HEK293 (cell line): ENCODE measurements around the gene EXD3.

ENCODE experiments used
- CTCF ChIA-PET: fragments of 350-600 bp; formaldehyde crosslinking; extraction: SDS; loops from one replicate; lab custom pipeline; 2021; ENCODE audit warnings: antibody characterized with exemption; lab: Yijun Ruan, JAX
- POLR2A ChIA-PET: fragments of 300-600 bp; formaldehyde crosslinking; extraction: SDS; loops from one replicate; lab custom pipeline; 2020; ENCODE audit warnings: antibody characterized with exemption, inconsistent platforms; lab: Yijun Ruan, JAX
- H3K27ac ChIP-seq: fragments of 200-500 bp; sonication (Bioruptor generic); 2 replicates; pipeline ENCODE4 v1.5.1; 2014; ENCODE audit warnings: low read depth, low read length, control low read depth, inconsistent platforms; ENCODE audit errors: extremely low read depth
- H3K36me3 ChIP-seq, 2 experiments: fragments of 200-500 bp in 1 of 2; sonication (Bioruptor generic) in 1 of 2; 1 replicate in 1 of 2; 2 replicates in 1 of 2; pipeline ENCODE4 v1.5.1; 2014 to 2017; ENCODE audit warnings: inconsistent platforms in 2 of 2, low read length in 2 of 2; ENCODE audit not compliant: control insufficient read depth in 2 of 2, insufficient read depth in 1 of 2
- H3K4me1 ChIP-seq: fragments of 200-500 bp; sonication (Bioruptor generic); 2 replicates; pipeline ENCODE4 v1.5.1; 2014; ENCODE audit warnings: mild to moderate bottlenecking, low read length, inconsistent platforms; ENCODE audit not compliant: control insufficient read depth, insufficient read depth
- H3K4me3 ChIP-seq: 2 replicates; pipeline ENCODE4 v1.5.1; 2011; ENCODE audit warnings: low read depth, mild to moderate bottlenecking, control low read depth, low read length, moderate library complexity
- H3K9me3 ChIP-seq: fragments of 200-500 bp; sonication (Bioruptor generic); 2 replicates; pipeline ENCODE4 v1.5.1; 2014; ENCODE audit warnings: low read depth, low read length, inconsistent platforms; ENCODE audit not compliant: control insufficient read depth, insufficient read depth
- CTCF ChIP-seq: fragments of 450-650 bp; formaldehyde crosslinking; IDR thresholded peaks from 2 replicates; pipeline ENCODE4 v1.5.1; 2016; ENCODE audit warnings: missing biosample characterization, missing genetic modification characterization
- GLI2 ChIP-seq: fragments of 450-650 bp; formaldehyde crosslinking; IDR thresholded peaks from 2 replicates; pipeline ENCODE4; 2017; ENCODE audit warnings: missing biosample characterization, missing genetic modification characterization, low read depth, borderline replicate concordance
- IKZF3 ChIP-seq: fragments of 450-650 bp; IDR thresholded peaks from 2 replicates; pipeline ENCODE4 v1.5.0; 2018; ENCODE audit warnings: missing biosample characterization, mild to moderate bottlenecking, missing genetic modification characterization, moderate library complexity
- KLF10 ChIP-seq: fragments of 450-650 bp; IDR thresholded peaks from 2 replicates; pipeline ENCODE4 v1.5.1; 2018; ENCODE audit warnings: missing biosample characterization, mild to moderate bottlenecking, missing genetic modification characterization
- PRDM10 ChIP-seq: fragments of 450-650 bp; formaldehyde crosslinking; IDR thresholded peaks from 2 replicates; pipeline ENCODE4 v1.5.1; 2016; ENCODE audit warnings: missing biosample characterization, missing genetic modification characterization
- WT1 ChIP-seq: fragments of 450-650 bp; formaldehyde crosslinking; IDR thresholded peaks from 2 replicates; pipeline ENCODE4 v1.5.1; 2016; ENCODE audit warnings: missing biosample characterization, missing genetic modification characterization
- ZBTB20 ChIP-seq: fragments of 450-650 bp; formaldehyde crosslinking; IDR thresholded peaks from 2 replicates; pipeline ENCODE4 v1.5.1; 2016; ENCODE audit warnings: missing biosample characterization, missing genetic modification characterization
- ZBTB8A ChIP-seq: fragments of 450-650 bp; formaldehyde crosslinking; IDR thresholded peaks from 2 replicates; pipeline ENCODE4 v1.5.1; 2016; ENCODE audit warnings: missing biosample characterization, missing genetic modification characterization
- ZIC2 ChIP-seq: fragments of 450-650 bp; formaldehyde crosslinking; IDR thresholded peaks from 2 replicates; pipeline ENCODE4 v1.5.1; 2016; ENCODE audit warnings: missing biosample characterization, missing genetic modification characterization
- ZNF112 ChIP-seq: fragments of 450-650 bp; formaldehyde crosslinking; IDR thresholded peaks from 2 replicates; pipeline ENCODE4 v1.5.0; 2017; ENCODE audit warnings: missing biosample characterization, missing genetic modification characterization
- ZNF184 ChIP-seq: fragments of 450-650 bp; IDR thresholded peaks from 2 replicates; pipeline ENCODE4 v1.5.1; 2018; ENCODE audit warnings: missing biosample characterization, mild to moderate bottlenecking, missing genetic modification characterization
- ZNF311 ChIP-seq: fragments of 450-650 bp; formaldehyde crosslinking; IDR thresholded peaks from 2 replicates; pipeline ENCODE4 v1.5.1; 2017; ENCODE audit warnings: missing biosample characterization, missing genetic modification characterization, borderline replicate concordance
- ZNF341 ChIP-seq: fragments of 450-650 bp; formaldehyde crosslinking; IDR thresholded peaks from 2 replicates; pipeline ENCODE4; 2016; ENCODE audit warnings: low read depth, missing biosample characterization, missing genetic modification characterization
- ZNF48 ChIP-seq: fragments of 450-650 bp; formaldehyde crosslinking; IDR thresholded peaks from 2 replicates; pipeline ENCODE4 v1.5.1; 2016; ENCODE audit warnings: missing biosample characterization, missing genetic modification characterization
- ZNF544 ChIP-seq: fragments of 450-650 bp; formaldehyde crosslinking; IDR thresholded peaks from 2 replicates; pipeline ENCODE4 v1.5.0; 2017; ENCODE audit warnings: missing biosample characterization, missing genetic modification characterization
- ZNF600 ChIP-seq: fragments of 450-650 bp; formaldehyde crosslinking; IDR thresholded peaks from 2 replicates; pipeline ENCODE4 v1.5.1; 2016; ENCODE audit warnings: missing biosample characterization, missing genetic modification characterization
- ZNF645 ChIP-seq: fragments of 450-650 bp; formaldehyde crosslinking; IDR thresholded peaks from 2 replicates; pipeline ENCODE4; 2016; ENCODE audit warnings: missing biosample characterization, missing genetic modification characterization
- ZNF707 ChIP-seq: fragments of 450-650 bp; formaldehyde crosslinking; IDR thresholded peaks from 2 replicates; pipeline ENCODE4 v1.5.1; 2016; ENCODE audit warnings: missing biosample characterization, missing genetic modification characterization
- TF ChIP-seq, protein P1 (sequence below): fragments of 450-650 bp; formaldehyde crosslinking; optimal IDR thresholded peaks from 2 replicates; pipeline ENCODE3; 2016; ENCODE audit warnings: missing biosample characterization, mild to moderate bottlenecking, missing genetic modification characterization
- TF ChIP-seq, protein P2 (sequence below): fragments of 450-650 bp; formaldehyde crosslinking; conservative IDR thresholded peaks from 2 replicates; pipeline ENCODE4 v1.5.1; 2016; ENCODE audit warnings: low read depth, missing biosample characterization, missing genetic modification characterization
- TF ChIP-seq, protein P3 (sequence below): fragments of 450-650 bp; formaldehyde crosslinking; IDR thresholded peaks from 2 replicates; pipeline ENCODE4 v1.5.1; 2016; ENCODE audit warnings: missing biosample characterization, missing genetic modification characterization

Gene EXD3

DNA sequence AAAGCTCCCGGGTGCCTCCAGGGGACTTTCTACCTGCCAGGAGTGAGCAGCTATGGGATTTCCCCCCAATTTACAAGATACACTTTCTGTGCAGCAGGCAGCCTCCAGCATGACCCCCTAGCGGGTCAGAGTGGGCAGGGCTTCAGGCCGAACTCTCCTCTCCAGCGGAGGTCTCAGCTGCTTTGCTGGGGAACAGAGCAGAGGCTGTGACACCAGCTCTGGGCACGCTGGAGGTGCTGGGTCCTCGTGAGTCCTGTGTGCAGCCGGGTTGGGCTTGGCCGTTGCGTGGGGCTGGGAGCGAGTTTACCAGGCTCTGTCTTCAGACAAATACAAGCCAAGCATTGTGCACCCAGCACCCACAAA lies 123.8 kb downstream of the EXD3 start (continued):
- TF ChIP-seq, protein P1, sequence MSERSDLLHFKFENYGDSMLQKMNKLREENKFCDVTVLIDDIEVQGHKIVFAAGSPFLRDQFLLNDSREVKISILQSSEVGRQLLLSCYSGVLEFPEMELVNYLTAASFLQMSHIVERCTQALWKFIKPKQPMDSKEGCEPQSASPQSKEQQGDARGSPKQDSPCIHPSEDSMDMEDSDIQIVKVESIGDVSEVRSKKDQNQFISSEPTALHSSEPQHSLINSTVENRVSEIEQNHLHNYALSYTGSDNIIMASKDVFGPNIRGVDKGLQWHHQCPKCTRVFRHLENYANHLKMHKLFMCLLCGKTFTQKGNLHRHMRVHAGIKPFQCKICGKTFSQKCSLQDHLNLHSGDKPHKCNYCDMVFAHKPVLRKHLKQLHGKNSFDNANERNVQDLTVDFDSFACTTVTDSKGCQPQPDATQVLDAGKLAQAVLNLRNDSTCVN, result peak; percentile 13
- TF ChIP-seq, protein P2, sequence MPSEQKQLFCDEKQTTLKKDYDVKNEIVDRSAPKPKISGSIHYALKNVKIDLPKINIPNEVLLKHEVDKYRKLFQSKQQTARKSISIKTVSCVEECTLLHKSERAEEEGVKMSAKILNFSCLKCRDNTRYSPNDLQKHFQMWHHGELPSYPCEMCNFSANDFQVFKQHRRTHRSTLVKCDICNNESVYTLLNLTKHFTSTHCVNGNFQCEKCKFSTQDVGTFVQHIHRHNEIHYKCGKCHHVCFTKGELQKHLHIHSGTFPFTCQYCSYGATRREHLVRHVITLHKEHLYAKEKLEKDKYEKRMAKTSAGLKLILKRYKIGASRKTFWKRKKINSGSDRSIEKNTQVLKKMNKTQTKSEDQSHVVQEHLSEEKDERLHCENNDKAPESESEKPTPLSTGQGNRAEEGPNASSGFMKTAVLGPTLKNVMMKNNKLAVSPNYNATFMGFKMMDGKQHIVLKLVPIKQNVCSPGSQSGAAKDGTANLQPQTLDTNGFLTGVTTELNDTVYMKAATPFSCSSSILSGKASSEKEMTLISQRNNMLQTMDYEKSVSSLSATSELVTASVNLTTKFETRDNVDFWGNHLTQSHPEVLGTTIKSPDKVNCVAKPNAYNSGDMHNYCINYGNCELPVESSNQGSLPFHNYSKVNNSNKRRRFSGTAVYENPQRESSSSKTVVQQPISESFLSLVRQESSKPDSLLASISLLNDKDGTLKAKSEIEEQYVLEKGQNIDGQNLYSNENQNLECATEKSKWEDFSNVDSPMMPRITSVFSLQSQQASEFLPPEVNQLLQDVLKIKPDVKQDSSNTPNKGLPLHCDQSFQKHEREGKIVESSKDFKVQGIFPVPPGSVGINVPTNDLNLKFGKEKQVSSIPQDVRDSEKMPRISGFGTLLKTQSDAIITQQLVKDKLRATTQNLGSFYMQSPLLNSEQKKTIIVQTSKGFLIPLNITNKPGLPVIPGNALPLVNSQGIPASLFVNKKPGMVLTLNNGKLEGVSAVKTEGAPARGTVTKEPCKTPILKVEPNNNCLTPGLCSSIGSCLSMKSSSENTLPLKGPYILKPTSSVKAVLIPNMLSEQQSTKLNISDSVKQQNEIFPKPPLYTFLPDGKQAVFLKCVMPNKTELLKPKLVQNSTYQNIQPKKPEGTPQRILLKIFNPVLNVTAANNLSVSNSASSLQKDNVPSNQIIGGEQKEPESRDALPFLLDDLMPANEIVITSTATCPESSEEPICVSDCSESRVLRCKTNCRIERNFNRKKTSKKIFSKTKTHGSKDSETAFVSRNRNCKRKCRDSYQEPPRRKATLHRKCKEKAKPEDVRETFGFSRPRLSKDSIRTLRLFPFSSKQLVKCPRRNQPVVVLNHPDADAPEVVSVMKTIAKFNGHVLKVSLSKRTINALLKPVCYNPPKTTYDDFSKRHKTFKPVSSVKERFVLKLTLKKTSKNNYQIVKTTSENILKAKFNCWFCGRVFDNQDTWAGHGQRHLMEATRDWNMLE, result no peak
- TF ChIP-seq ZBTB20 (tag by site-specific recombination) (no peak), WT1 (tag by site-specific recombination) (no peak), ZNF48 (tag by site-specific recombination) (no peak), ZIC2 (tag by site-specific recombination) (peak; percentile 70)
- TF ChIP-seq, protein P3, sequence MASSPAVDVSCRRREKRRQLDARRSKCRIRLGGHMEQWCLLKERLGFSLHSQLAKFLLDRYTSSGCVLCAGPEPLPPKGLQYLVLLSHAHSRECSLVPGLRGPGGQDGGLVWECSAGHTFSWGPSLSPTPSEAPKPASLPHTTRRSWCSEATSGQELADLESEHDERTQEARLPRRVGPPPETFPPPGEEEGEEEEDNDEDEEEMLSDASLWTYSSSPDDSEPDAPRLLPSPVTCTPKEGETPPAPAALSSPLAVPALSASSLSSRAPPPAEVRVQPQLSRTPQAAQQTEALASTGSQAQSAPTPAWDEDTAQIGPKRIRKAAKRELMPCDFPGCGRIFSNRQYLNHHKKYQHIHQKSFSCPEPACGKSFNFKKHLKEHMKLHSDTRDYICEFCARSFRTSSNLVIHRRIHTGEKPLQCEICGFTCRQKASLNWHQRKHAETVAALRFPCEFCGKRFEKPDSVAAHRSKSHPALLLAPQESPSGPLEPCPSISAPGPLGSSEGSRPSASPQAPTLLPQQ, result no peak

- no peak overlapping the region for H3K4me3 ChIP-seq
- H3K4me1 ChIP-seq, result peaks cover 15% of the 10 kb centered on the region
- ChIA-PET POLR2A (interaction anchor here (0.5 to 1.9 kb wide), 5 partner anchors 12 to 147 kb away, joined by 3 to 11 read pairs (median 3); partner anchors contain the start of genes EXD3 and NELFB), CTCF (interaction anchor here (0.8 to 4.9 kb wide), 2 partner anchors 12 to 62 kb away, joined by 4 to 21 read pairs; no protein-coding TSS in a partner anchor)
- H3K27ac ChIP-seq, result no peak overlapping the region
- H3K9me3 ChIP-seq, result no peaks in the 10 kb centered on the region
- no peaks in the 10 kb centered on the region for H3K36me3 ChIP-seq
- TF ChIP-seq ZNF707 (no peak), CTCF (tag by site-specific recombination) (no peak), ZNF341 (tag by site-specific recombination) (peak; percentile 77), ZBTB20 (tag by site-specific recombination) (peak; percentile 47; the same call in 1 of the 2 replicates), ZNF184 (tag by site-specific recombination) (no peak), ZNF311 (no peak), KLF10 (tag by site-specific recombination) (no peak), ZNF645 (tag by site-specific recombination) (no peak), ZNF544 (tag by site-specific recombination) (no peak), PRDM10 (tag by site-specific recombination) (peak; percentile 19; the same call in 1 of the 2 replicates), IKZF3 (tag by site-specific recombination) (peak; percentile 63; the same call in 1 of the 2 replicates), ZBTB8A (tag by site-specific recombination) (peak; percentile 57; the same call in 1 of the 2 replicates), ZNF112 (no peak), GLI2 (no peak), ZNF600 (tag by site-specific recombination) (peak; percentile 11; the same call in 1 of the 2 replicates)
These were observed 124.4 kb downstream of the EXD3 start for GRCh38 chr9:137298401-137299202.
